Measurements from ENCODE around the gene RAB11FIP4.
A peak's percentile ranks its signal among the peaks of the same experiment; 100 is the strongest.

Gene RAB11FIP4

GRCh38 chr17:31411707-31412285, 20.3 kb downstream of the RAB11FIP4 start:
- no peak for DNase-seq

DNA sequence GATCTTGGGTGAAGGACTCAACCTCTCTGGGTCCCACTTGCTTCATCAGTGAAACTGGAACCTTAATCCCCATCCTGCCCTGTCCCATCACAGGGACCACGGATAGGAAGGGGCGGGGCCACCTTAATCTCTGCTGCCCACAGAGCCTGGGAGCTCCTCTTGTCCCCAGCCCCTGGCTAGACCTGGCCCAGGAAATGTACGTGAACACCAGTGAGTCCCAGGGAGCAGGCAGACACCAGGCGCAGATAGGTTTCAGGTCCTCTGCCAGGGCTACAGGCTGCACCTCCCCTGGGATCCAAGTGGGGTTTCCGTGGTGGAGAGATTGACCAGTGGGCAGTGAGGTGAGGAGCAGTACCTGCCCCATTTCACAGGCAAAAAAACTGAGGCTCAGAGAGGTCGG, 21.0 kb downstream of the RAB11FIP4 start:
- DNase-seq = no peak

DNA sequence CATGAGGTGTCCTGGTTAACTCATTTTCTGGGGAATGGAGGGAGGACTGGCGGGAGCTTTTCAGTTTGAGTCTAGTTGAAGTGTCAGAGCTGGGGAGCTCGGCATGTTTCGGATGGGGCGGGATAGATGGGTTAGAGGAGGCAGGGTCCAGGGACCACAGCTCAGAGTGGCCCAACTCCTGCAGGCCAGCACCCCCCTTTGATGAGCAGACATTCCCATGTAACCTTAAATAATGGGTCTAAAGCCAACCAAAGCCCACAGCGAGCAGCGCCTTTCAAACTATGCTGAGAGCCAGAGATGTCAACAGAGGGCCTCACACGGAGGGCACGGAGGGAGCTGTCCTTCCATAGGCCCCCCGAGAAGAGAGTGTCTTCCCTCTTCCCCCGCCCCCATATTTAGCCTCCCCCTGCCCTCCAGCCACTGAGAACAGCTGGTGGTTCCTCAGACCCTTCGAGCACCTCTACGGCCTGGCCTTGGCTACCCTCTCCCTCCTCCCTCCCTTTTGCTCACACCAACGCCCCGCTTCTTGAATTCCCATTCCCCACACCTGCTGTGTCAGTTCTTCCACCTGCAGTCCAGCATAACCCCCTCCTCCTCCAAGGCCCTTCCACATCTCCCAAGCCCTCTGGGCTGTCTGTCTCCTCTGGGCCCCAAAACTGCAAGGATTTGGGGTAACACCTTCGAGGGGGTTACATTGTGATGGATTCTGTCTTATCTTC, 21.8 kb downstream of the RAB11FIP4 start:
- no peak for DNase-seq

- DNase-seq = no peak
These were observed 22.5 kb downstream of the RAB11FIP4 start for GRCh38 chr17:31413874-31414549.

DNA sequence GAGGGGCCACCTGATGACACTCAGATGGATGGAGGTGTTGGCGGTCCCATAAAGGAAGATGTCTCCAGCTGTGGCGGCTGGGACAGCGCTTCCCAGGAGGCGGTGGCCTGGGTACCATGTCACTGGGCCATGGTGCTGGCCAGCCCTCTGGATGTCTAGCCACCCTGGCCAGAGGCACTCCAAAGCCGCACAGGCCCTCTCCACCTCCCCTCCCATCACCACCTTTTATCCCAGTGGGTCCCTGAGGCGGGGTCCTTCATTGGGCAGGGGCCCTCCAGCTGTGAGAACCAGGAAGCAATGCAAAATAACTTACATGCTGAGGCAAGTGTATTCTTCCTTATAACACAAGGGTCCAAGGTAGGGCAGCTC, 23.1 kb downstream of the RAB11FIP4 start:
- no peak for DNase-seq

DNA sequence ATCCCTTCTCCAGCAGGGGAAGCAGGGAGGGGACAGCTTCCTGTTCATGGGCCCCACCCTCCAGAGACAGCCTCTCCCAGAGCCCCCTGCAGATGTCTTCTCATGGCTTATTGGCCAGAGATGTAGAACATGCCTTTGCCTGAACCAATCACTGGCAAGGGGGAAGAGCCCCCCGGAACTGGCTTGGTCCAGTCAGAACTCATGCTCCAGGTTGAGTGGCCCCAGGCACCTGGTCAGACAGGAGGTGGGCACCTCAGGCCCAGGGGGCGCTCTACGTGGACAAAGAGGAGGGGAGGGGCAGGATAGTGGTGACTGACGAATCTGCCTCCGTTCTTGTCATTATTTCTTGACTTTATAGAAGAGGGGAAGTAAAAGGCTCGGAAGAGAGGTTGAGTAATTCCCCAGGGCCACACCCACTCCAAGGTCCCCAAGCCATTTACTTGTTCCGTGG, 23.6 kb downstream of the RAB11FIP4 start:
- peak in 1 of 2 donors; percentile 24 for DNase-seq

GRCh38 chr17:31415640-31416502, 24.4 kb downstream of the RAB11FIP4 start:
- no peak for DNase-seq

GRCh38 chr17:31416503-31416923, 25.0 kb downstream of the RAB11FIP4 start:
- no peak for DNase-seq

DNA sequence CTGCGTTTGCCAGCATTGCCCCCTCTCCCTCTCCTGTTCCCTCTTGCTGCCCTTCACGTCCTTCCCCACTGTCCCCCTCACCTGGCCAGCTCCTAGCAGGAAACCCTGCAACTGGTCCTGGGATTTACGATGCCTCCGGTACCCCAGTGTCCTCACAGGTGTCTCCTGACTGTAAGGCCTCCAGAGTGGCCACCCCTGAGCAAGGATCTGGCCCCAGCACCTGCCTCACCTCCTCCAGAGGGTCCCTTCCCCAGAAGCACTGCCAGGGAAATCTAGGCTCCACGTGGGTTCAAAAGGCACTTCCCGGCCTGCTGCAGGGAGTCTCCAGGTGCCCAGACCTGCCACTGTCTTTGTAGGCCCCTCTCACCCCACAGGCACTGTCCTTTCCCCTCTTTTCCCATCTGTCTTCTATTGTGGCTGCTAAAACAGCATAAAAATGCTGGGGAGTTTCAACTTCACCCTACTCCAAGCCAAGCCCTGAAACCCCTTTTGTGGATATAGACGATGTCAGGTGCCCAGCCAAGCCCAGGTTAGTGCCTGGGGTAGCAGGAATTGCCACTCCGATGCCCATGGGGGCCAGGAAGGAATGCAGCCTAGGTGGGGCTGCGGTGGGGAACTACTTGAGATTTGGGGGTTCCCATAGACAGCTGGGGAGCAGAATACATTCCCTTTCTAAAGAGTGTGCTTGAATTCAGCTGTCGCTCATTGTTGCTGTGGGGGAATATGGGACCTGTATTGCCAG, 25.7 kb downstream of the RAB11FIP4 start:
- no peak for DNase-seq

DNA sequence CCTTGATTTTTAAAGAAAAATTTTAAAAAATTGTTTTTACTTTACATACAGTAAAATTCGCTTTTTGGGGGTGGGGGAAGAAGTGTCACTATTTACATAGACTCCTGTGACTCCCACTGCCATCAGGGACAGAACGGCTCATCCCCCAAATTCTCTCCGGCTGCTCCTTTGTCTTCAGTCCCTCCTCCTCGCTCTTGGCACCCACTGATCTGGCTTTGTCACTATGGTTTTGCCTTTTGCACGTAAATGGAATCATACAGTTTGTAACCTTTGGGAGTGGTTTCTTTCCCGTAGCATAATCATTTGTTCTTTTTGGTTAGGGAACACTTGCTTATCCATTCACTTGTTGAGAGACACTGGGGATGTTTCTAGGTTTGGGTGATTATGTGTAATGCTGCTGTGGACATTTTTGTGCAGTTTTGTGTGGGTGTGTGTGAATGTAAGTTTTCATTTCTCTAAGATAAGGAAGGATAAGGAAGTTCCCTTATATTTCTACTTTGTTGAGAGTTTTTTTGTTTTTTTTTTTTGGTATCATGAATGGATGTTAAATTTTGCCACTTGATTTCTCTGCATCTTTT, 27.4 kb downstream of the RAB11FIP4 start:
- no peak for DNase-seq

DNA sequence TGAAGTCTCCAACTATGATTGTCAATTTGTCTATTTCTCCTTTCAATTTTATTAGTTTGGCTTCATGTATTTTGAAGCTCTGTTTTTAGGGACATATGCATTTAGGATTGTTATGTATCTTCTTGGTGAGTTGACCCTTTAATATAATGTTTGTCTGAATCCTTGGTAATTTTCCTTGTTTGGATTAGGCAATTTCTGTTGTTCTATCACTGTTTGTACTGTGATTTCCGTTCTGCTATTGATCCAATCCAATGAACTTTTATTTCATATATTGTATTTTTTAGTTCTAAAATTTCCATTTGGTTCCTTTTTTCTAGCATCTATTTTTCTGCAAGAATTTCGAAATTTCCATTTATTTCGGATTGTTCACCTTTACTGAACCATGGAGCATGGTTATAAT, 31.0 kb downstream of the RAB11FIP4 start:
- DNase-seq = no peak

DNA sequence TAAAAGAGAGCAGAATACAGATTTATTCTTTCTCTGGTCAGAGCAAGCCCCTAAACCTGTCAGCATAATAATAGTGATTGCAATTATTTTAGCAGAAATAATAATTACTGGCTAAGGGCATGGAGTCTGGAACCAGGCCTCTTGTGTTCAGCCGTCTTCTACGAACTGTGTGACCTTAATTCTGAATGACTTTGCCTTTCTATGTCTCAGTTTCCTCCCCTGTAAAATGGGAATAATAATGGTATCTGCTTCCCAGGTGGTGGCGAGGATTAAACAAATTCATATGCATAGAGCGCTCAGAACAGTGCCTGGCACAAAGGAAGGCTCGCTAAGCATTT, 33.4 kb downstream of the RAB11FIP4 start:
- no peak for DNase-seq

DNA sequence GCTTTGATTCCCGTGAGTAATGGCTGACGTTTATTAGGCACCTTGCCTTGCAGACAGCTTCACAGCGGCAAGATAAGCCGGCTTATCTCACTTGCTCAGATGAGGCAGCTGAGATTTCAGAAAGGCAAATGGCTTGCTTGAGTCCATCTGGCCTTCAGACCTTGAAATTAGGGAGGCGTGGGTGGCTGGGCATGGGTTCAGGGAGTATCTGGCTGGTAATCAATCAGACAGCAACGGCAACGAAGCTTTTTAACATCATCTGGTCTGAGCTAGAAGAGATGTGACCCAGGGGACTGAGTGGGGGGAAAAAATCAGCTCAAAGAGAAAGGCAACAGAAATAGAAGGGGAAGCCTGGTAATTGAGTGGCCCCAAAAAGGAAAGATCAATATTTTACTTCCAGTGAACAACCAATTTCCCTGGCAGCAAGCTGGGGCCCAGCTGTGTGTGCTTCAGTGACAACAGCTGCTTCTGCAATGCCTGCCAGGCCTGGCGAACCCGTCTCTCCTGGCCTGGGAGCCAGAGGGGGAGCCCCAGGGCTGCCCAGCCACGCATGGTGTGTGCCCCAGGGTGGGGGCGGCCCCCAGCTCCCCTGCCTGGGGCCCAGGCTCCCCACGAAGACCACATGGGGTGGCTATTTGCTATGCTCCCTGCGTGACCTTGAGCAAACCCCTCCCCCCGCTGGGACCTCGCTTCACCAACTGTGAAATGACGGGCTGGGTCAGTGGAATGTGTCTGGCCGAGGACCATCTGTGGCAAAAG, 34.0 kb downstream of the RAB11FIP4 start:
- no peak for DNase-seq

DNA sequence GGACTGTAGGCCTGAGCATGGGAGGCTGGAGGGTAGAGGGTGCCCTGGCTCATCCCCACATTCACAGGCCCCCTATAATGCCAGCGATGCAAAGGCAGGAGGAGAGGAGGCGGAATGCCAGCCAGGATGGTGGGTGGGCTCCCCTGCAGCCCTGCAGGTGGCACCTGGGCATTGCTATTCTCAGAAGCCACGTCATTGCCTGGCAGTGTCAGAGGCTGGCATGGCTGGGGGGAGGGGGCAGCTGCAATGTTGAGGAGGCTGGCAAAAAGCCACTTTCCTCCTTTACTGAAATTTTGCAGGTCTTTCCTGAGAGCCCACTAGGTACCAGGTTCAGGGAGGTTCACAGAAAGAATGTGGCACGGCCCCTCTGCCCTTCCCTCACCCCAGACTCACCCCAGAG, 36.2 kb downstream of the RAB11FIP4 start:
- no peak for DNase-seq

DNA sequence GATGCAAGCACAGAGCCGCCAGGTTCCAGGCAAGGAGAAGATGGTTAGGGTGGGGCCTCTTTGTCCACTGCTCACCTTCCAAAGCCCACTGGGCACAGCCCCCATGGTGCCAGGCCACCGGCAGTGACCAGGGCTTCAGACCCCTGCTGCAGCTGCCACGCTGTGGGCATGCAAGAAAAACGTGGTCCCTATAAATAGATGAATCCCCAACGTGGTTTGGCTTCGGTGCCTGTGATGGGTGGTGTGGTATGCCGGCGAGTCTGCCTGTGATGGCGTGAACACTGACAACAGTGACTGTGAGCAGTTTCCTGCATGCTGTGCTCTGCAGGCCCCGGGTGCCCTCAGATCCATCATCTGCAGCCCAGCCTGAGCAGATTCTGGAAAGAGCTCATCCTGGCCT, 36.6 kb downstream of the RAB11FIP4 start:
- no peak for DNase-seq

DNA sequence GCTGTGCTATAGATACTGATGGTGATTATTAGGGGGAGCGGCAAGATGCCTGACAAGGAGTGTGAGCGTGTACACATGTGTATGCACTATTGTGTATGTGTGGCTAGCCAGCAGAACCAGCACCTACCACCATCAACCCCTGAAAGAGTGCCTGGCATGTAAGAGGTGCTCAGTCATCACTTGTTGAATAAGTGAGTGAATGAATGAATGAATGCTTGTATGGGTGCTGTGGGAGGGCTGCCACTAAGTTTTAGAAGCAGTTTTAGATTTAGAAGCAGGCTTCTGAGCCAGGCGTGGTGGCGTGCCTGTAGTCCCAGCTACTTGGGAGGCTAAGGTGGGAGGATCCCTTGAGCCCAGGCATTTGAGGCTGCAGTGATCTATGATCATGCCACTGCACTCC, 37.0 kb downstream of the RAB11FIP4 start:
- no peak for DNase-seq

GRCh38 chr17:31431098-31431851, 39.8 kb downstream of the RAB11FIP4 start:
- DNase-seq = no peak

GRCh38 chr17:31431852-31432658, 40.6 kb downstream of the RAB11FIP4 start:
- no peak for DNase-seq

DNA sequence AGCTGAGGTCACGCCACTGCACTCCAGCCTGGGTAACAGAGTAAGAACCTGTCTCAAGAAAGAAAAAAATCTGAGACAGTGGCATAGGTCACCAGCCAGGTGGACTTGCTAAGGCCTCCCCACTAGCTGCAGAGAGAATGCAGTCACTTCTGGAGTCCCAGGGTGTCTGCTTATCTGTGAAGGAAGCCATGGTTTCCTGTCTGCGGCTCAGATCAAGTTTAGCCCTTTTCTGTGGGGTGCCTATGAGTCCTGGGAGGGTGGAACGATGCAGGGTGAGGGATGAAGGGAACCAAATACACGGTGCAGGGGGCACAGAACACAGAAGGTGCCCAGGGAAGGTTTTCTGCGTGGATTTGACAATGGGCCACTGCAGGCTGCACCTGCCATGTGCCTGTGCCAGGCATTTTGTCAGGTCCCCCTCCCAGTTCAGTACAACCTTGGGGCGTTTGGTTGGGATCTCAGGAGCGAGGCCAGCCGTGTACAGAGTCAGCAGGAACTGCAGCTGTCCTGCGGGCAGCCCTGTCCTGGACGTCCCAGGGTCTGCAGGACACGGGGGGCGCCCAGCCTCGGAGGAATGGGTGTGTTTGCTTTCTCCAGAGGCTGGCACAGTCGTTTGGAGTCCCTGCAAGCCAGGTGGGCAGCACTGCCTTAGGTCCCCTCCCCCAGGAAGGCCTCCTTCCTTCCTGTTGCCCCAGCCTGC, 41.8 kb downstream of the RAB11FIP4 start:
- peak; percentile 37 to 52 for DNase-seq

Measured in CD4-positive, alpha-beta T cell treated with Interleukin-1 beta for 1 hour (primary cell).